GM18858 (cell line): ENCODE results near the gene MCHR1.

Experiments
- ATAC-seq: cut with Tn5 transposase; IDR thresholded peaks from one replicate; pipeline ENCODE4 v1.9.1; 2021; ENCODE audit not compliant: unreplicated experiment

The MCHR1 gene, protein sequence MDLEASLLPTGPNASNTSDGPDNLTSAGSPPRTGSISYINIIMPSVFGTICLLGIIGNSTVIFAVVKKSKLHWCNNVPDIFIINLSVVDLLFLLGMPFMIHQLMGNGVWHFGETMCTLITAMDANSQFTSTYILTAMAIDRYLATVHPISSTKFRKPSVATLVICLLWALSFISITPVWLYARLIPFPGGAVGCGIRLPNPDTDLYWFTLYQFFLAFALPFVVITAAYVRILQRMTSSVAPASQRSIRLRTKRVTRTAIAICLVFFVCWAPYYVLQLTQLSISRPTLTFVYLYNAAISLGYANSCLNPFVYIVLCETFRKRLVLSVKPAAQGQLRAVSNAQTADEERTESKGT

DNA sequence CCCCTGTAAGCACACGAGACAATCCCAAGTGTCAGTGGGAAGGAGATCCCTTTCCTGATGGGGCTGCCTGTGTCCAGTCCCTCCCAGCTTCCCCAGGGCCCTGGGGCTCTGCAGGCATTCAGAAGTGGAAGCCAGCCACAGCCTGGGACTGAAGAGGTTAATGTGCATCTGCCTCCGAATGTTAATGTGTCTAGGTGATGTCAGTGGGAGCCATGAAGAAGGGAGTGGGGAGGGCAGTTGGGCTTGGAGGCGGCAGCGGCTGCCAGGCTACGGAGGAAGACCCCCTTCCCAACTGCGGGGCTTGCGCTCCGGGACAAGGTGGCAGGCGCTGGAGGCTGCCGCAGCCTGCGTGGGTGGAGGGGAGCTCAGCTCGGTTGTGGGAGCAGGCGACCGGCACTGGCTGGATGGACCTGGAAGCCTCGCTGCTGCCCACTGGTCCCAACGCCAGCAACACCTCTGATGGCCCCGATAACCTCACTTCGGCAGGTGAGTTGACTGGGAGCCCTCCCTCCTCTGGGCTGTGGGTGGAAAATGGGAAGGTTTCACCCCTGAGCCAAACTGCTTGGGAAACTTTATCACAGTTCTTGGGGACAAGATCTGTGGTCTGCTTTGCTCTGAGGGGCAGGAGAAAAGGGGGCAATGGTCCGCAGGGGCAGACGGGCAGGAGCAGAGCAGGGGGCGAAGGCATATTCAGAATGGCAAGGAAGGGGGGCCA, at the start of gene MCHR1:
TSS of gene MCHR1 (plus strand) at position 236 of the 715 bp plus-strand sequence. CDS start at position 405, 169 bp downstream.
- ATAC-seq = no peak

- no peak for ATAC-seq
These were observed 47.4 kb upstream of the MCHR1 start for GRCh38 chr22:40631925-40632324.

GRCh38 chr22:40633036-40633435, 46.2 kb upstream of the MCHR1 start:
- no peak for ATAC-seq

DNA sequence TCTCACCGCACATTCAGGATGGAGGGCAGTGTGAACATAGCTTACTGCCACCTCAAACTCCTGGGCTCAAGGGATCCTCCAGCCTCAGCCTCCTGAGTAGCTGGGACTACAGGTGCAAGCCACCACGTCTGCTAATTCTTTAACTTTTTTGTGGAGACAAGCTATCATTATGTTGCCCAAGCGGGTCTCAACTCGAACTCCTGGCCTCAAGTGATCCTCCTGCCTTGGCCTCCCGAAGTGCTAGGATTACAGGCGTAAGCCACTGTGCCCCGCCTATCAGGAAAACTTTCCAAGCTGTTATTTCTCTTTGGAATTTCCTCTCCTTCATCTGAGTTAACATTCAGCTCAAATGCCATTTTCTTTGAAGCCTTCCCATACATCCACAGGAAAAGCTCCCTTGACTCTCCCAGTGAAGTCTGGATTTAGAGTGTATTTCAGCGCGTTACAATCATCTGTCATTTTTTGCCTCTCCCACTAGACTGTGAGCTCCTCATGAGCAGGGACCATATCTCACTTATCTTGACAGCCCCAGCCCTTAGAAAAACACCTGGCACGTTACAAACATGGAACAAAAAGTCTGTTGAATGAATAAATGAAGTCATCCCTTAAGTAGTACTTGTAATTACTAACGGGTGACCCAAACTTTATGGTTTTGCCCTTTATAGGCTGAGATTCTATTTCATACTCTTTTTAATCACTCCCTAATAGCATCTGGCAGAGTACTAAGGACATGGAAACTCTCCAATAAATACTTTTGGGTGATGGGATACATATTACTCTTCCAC, 45.0 kb upstream of the MCHR1 start:
- ATAC-seq = no peak

DNA sequence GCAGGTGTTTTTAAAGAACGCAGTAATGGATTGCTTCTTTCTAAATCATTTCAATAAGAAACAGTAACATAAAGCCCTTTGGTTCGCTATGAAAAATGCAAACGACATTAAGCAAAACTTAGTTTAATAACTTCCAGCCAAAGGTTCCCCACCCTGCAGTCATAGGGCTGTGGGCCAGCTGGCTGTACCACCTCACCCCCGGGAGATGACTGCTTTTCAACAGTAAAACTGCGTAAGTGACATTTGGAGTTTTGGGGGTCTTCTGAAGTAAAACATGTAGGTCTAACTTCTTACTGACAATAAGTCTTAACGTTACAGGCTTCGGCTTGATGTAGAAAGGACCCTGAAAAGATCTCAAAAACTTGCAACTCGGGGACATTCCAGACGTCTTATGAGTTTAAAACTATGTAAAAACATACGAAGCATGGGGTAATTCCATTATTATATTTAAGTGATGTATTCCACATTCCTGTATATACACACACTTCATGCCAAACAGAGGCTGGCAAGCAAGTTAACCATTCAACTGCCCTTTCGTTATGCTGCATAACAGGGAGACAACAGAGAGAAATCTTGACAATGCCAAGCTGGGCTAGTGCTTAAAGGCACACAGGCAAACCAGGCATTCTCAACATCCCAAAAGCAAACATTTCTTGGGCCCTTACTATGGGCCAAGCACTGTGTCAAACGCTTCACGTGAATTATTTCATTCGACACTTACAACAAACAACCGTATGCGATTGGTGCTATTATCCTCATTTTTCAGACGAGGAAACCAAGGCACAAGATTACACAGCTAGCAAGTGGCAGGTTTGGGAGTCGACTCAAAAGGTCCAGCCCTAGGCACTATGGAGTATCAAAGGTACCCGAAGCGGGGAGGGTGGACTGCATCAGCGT, 44.0 kb upstream of the MCHR1 start:
- no peak for ATAC-seq

DNA sequence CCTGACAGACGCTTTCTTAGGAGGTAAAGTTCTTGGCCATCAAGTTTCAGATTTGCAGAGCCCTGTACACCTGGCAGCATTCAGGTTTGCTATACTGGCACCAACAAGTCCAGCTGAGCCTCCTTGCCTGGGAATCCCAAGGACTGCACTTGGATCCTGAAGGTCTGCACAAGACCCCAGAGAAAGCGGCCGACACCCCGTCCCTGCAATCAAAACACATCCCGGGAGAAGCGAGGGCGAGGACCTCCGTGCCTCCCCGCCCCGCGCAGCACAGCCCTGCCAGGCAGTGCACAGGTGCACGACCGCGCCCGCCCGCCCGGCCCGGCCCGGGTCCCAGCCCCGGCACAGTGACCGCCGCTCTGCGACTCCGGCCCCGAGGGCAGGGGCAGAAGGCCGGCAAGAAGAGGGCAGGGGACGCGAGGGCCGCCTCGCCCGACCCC, 43.3 kb upstream of the MCHR1 start:
- no peak for ATAC-seq

GRCh38 chr22:40636380-40637182, 42.7 kb upstream of the MCHR1 start, which contains the start of gene MRTFA:
MRTFA (minus strand) TSS chr22:40636719.
- ATAC-seq = peak; percentile 78

DNA sequence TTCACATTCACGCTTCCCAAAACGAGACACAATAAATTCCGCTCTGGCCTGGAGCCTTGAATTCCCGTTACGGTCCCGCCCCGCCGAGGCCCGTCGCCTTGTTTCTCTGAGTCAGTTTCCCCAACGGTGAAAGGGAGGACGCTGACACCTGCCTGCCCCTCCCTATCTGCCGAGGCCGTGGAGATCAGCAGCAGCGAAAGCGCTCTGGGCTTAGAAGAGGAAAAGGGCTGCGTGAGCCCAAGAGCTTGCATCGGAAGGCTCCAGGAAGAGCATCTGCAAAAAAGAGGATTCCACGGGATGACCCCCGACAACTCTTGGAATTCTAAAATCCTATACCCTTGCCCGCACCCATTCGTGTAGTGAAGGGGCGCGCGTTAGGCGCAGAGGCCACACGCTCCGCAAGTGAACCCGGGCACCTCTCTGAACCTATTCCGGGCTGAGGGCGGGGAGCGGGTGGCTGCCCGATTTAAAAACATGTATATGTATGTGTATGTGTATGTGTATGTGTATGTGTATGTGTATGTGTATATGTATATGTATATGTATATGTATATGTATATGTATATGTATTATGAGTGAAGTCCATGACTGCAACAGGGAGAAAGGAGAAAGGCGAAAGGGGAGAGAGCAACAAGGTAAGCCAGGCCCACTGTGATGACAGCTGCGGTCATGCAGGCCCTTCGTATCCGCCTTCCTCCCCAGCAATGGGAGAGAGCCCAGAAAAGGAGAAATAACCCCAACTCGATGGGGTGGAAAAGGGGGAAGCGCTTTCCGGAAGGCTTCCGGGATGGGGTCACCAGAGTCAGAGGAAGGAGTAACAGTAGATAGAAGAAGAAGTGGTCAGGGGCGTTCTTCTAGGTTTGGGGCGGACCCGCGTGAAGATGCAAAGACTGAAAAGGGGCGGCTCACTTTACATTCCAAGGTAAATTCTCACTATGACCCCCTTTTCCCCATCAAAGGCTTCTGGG, 41.8 kb upstream of the MCHR1 start:
- no peak for ATAC-seq

DNA sequence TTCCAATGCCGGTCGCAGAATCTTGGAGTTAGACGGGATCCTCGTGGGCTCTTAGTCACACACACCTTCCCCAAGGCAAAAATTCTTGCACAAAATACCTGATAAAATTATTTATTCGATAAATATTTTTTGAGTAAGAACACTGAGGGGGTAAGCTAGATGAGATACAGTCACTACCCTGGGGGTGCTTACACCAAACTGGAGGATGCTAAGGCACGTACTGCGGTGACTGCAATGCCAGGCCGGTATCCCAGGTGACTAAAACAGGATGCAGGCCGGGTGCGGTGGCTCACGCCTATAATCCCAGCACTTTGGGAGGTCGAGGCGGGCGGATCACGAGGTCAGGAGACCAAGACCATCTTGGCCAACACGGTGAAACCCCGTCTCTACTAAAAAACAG, 41.0 kb upstream of the MCHR1 start:
- ATAC-seq = no peak

- no peak for ATAC-seq
These were observed 38.0 kb upstream of the MCHR1 start for GRCh38 chr22:40641269-40641668.

- ATAC-seq = no peak
These were observed 37.0 kb upstream of the MCHR1 start for GRCh38 chr22:40642316-40642715.

GRCh38 chr22:40645579-40646197, 33.6 kb upstream of the MCHR1 start:
- ATAC-seq = no peak

- ATAC-seq = no peak
These were observed 30.9 kb upstream of the MCHR1 start for GRCh38 chr22:40648386-40648785.

DNA sequence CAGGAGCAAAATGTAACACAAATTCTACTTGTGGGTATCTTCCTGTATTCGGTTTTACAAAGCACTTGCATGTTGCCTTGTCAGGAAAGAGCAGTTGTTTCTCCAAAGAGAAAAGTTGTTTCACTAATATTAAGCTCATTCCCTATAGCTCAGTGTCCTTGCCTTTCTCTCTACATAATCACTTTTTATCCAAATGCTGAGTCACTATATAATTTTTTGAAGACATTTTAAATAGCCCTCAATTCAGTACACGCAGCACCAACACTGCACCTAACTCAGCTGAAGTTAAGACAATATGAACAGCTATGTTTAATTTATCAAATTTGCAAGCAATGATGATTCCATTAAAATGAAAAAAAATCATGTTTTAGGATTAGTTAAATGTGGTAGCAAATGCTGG, 28.2 kb upstream of the MCHR1 start:
- no peak for ATAC-seq

GRCh38 chr22:40651563-40652501, 27.5 kb upstream of the MCHR1 start:
- ATAC-seq = no peak

DNA sequence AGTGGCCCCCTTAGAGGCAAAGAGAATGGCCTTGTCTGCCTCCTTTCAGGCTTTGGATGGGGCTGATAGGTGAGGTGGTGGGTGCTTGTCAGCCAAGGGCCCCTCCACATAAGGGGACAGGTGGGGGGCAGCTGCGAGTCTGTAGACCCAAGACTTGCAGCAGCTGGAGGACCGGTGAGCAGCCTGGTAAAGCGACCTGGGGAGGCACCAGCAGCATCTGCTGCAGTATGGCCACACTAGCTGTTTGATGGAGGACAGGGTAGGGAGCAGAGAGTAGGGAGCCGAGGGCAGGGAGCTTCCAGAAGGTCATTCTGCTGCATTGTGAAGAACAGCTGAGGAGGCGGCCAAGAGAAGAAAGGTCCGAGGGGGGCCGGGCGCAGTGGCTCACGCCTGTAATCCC, 25.9 kb upstream of the MCHR1 start:
- no peak for ATAC-seq
